HEK293T (cell line): ENCODE results near the gene NXN.
"Not testable (repeated sequence)": the region's sequence is repeated elsewhere in the genome, so short reads cannot be mapped to it uniquely, and the experiment has no call there.

Source experiments
- ARNT ChIP-seq: fragments of 450-650 bp; IDR thresholded peaks from 2 replicates; pipeline ENCODE4 v1.6.1; 2017; ENCODE audit warnings: mild to moderate bottlenecking
- BHLHE40 ChIP-seq: fragments of 450-650 bp; IDR thresholded peaks from 2 replicates; pipeline ENCODE4 v1.6.1; 2016; ENCODE audit warnings: mild to moderate bottlenecking, moderate library complexity, borderline replicate concordance
- ELF4 ChIP-seq: fragments of 450-650 bp; IDR thresholded peaks from 2 replicates; pipeline ENCODE4 v1.6.1; 2017; ENCODE audit warnings: antibody characterized with exemption
- FOXA1 ChIP-seq: fragments of 450-650 bp; IDR thresholded peaks from 2 replicates; pipeline ENCODE4 v1.6.1; 2016; ENCODE audit warnings: mild to moderate bottlenecking
- FOXK2 ChIP-seq: fragments of 450-650 bp; IDR thresholded peaks from 2 replicates; pipeline ENCODE4 v1.6.1; 2016; ENCODE audit warnings: mild to moderate bottlenecking
- FOXM1 ChIP-seq: fragments of 450-650 bp; IDR thresholded peaks from 2 replicates; pipeline ENCODE4 v1.6.1; 2017; ENCODE audit warnings: mild to moderate bottlenecking, borderline replicate concordance
- HDGF ChIP-seq: fragments of 450-650 bp; IDR thresholded peaks from 2 replicates; pipeline ENCODE4 v1.6.1; 2017; ENCODE audit warnings: antibody characterized with exemption, borderline replicate concordance
- L3MBTL2 ChIP-seq: fragments of 450-650 bp; conservative IDR thresholded peaks from 2 replicates; pipeline ENCODE4 v1.6.1; 2016; ENCODE audit warnings: mild to moderate bottlenecking
- NFRKB ChIP-seq: fragments of 450-650 bp; IDR thresholded peaks from 2 replicates; pipeline ENCODE4 v1.6.1; 2016; ENCODE audit warnings: mild to moderate bottlenecking, moderate library complexity
- SP1 ChIP-seq: fragments of 450-650 bp; IDR thresholded peaks from 2 replicates; pipeline ENCODE4 v1.6.1; 2017
- SUZ12 ChIP-seq: fragments of 450-650 bp; IDR thresholded peaks from 2 replicates; pipeline ENCODE4 v1.6.1; 2016; ENCODE audit warnings: mild to moderate bottlenecking
- ZNF384 ChIP-seq: fragments of 450-650 bp; IDR thresholded peaks from 2 replicates; pipeline ENCODE4 v1.6.1; 2016
- TF ChIP-seq, protein P1 (sequence below): fragments of 450-650 bp; IDR thresholded peaks from 2 replicates; pipeline ENCODE4 v1.6.1; 2016

DNA sequence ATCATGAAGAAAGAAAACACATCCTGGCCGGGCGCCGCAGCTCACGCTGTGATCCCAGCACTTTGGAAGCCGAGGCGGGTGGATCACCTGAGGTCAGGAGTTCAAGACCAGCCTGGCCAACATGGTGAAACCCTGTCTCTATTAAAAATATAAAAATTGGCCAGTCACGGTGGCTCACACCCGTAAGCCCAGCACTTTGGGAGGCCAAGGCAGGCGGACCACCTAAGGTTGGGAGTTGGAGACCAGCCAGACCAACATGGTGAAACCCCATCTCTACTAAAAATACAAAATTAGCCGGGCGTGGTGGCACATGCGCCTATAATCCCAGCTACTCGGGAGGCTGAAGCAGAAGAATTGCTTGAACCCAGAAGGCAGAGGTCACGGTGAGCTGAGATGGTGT is 7.7 kb downstream of the NXN start:
- not testable (repeated sequence) for TF ChIP-seq BHLHE40, FOXM1, ARNT, SUZ12, ZNF384, NFRKB, FOXK2, FOXA1, SP1, HDGF, ELF4, L3MBTL2
- TF ChIP-seq, protein P1, sequence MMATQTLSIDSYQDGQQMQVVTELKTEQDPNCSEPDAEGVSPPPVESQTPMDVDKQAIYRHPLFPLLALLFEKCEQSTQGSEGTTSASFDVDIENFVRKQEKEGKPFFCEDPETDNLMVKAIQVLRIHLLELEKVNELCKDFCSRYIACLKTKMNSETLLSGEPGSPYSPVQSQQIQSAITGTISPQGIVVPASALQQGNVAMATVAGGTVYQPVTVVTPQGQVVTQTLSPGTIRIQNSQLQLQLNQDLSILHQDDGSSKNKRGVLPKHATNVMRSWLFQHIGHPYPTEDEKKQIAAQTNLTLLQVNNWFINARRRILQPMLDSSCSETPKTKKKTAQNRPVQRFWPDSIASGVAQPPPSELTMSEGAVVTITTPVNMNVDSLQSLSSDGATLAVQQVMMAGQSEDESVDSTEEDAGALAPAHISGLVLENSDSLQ, result not testable (repeated sequence)
